PC-9 (cell line): ENCODE measurements around the gene TMOD1.

Source experiments
- EZH2 ChIP-seq: fragments of 200-600 bp; sonication (generic); IDR thresholded peaks from 2 replicates; pipeline ENCODE4 v1.8.0; 2017; ENCODE audit warnings: antibody characterized with exemption, low read depth
- TF ChIP-seq, protein P1 (sequence below): fragments of 200-600 bp; sonication (generic); conservative IDR thresholded peaks from 2 replicates; pipeline ENCODE4 v1.6.1; 2017; ENCODE audit warnings: mixed run types, antibody characterized with exemption, mild to moderate bottlenecking, moderate library complexity

DNA sequence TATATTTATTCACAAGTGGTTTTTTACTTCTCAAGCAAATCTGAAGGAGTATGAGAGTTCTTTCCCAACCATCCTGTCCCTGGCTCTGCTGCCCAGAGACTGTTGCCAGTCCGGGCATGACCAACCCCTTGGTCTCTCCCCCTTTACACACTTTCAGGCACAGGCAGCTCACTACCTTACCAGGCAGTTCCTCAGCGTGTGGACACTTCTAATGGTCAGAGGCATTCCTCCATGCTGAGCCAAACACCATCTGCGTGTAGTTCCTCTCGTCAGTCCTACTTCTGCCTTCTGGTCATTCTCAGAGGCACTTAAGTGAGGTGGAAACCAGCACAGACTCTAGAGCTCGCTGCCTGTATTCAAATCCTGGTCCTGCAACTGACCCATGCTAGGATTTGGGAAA lies 75.6 kb downstream of the TMOD1 start:
- TF ChIP-seq, protein P1, sequence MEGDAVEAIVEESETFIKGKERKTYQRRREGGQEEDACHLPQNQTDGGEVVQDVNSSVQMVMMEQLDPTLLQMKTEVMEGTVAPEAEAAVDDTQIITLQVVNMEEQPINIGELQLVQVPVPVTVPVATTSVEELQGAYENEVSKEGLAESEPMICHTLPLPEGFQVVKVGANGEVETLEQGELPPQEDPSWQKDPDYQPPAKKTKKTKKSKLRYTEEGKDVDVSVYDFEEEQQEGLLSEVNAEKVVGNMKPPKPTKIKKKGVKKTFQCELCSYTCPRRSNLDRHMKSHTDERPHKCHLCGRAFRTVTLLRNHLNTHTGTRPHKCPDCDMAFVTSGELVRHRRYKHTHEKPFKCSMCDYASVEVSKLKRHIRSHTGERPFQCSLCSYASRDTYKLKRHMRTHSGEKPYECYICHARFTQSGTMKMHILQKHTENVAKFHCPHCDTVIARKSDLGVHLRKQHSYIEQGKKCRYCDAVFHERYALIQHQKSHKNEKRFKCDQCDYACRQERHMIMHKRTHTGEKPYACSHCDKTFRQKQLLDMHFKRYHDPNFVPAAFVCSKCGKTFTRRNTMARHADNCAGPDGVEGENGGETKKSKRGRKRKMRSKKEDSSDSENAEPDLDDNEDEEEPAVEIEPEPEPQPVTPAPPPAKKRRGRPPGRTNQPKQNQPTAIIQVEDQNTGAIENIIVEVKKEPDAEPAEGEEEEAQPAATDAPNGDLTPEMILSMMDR = no peak
- no peak for TF ChIP-seq EZH2
